HepG2 (cell line): ENCODE data around the gene TBC1D5. TPM values are rescaled to one million over a fixed set of nuclear protein-coding genes. Genes with fewer than 3 reads are reported as not detected.

ENCODE experiments used
- ATAC-seq: fragments of 200-7000 bp; cut with Tn5 transposase; 3 replicates; pipeline ENCODE4 v1.9.1; 2020; ENCODE audit warnings: mild to moderate bottlenecking, moderate library complexity
- BruUV-seq: library from RNA; stranded (reverse); fragments of 400-500 nt; replicated peaks from 2 replicates; lab custom pipeline; 2021; lab: Mats Ljungman, UMichigan
- CTCF ChIA-PET: fragments of 300-600 bp; formaldehyde crosslinking; extraction: SDS; loops from one replicate; lab custom pipeline; 2021; ENCODE audit warnings: low total read pairs, inconsistent platforms, low intra/inter-chr PET ratio; lab: Yijun Ruan, JAX
- POLR2A ChIA-PET: fragments of 350-600 bp; sonication (Branson Sonifier 250); formaldehyde crosslinking; loops from one replicate; lab custom pipeline; 2020; ENCODE audit warnings: antibody characterized with exemption, inconsistent platforms; lab: Yijun Ruan, JAX
- DNase-seq: peaks from one replicate; pipeline ENCODE4 v3.0.0-alpha.2; 2015; ENCODE audit warnings: low spot score
- FAIRE-seq: peaks from 3 replicates; lab custom pipeline; 2011; peaks lifted over from hg19 to GRCh38; lab: Jason Lieb, UNC
- H2AFZ ChIP-seq: one replicate; pipeline ENCODE4 v1.6.1; 2011; ENCODE audit warnings: low read length, inconsistent platforms
- H3K27ac ChIP-seq: fragments of 300-600 bp; 3 replicates; pipeline ENCODE4 v1.8.0; 2011; ENCODE audit warnings: mixed run types, mild to moderate bottlenecking, mixed read lengths, low read length, inconsistent platforms; ENCODE audit not compliant: insufficient read depth; ENCODE audit errors: extremely low read length
- H3K27me3 ChIP-seq, 2 experiments: fragments of 200-600 bp in 1 of 2; 2 replicates in 1 of 2; 3 replicates in 1 of 2; pipeline versions ENCODE4 v1.6.0 to v1.8.0; 2011; ENCODE audit warnings: low read length in 2 of 2, mild to moderate bottlenecking in 2 of 2, moderate library complexity in 2 of 2, inconsistent platforms in 1 of 2; ENCODE audit not compliant: insufficient read depth in 2 of 2, control insufficient read depth in 1 of 2
- H3K36me3 ChIP-seq, 2 experiments: fragments of 200-600 bp in 1 of 2; replicated peaks in 1 of 2; 2 replicates in 1 of 2; 3 replicates in 1 of 2; pipeline versions ENCODE4 v1.5.1 to v1.8.0; 2011; ENCODE audit warnings: low read length in 2 of 2, inconsistent platforms in 1 of 2; ENCODE audit not compliant: insufficient read depth in 2 of 2, control insufficient read depth in 1 of 2
- H3K4me1 ChIP-seq: 2 replicates; pipeline ENCODE4 v1.5.1; 2012; ENCODE audit warnings: low read length, inconsistent platforms; ENCODE audit not compliant: insufficient read depth
- H3K4me2 ChIP-seq: 2 replicates; pipeline ENCODE4 v1.6.0; 2011; ENCODE audit warnings: low read depth, low read length, inconsistent platforms
- H3K4me3 ChIP-seq, 3 experiments: fragments of 200-600 bp in 1 of 3; sonication (generic), shearing (Covaris generic) in 1 of 3; replicated peaks in 1 of 3; 2 replicates each; pipeline ENCODE4 v1.5.1; 2011 to 2016; ENCODE audit warnings: low read length in 3 of 3, inconsistent platforms in 2 of 3, low read depth in 2 of 3, mild to moderate bottlenecking in 2 of 3, control low read depth in 1 of 3, mixed read lengths in 1 of 3; ENCODE audit not compliant: insufficient read depth in 1 of 3
- H3K79me2 ChIP-seq: one replicate; pipeline ENCODE4 v1.6.1; 2011; ENCODE audit warnings: low read length, inconsistent platforms; ENCODE audit not compliant: insufficient read depth
- H3K9ac ChIP-seq: 2 replicates; pipeline ENCODE4 v1.6.0; 2011; ENCODE audit warnings: mild to moderate bottlenecking, low read depth, low read length, inconsistent platforms; ENCODE audit not compliant: insufficient read depth
- H3K9me3 ChIP-seq: 2 replicates; pipeline ENCODE4 v1.5.1; 2012; ENCODE audit warnings: mild to moderate bottlenecking, low read length
- H4K20me1 ChIP-seq: 2 replicates; pipeline ENCODE4 v1.6.0; 2011; ENCODE audit warnings: inconsistent platforms, mild to moderate bottlenecking, low read length, moderate library complexity; ENCODE audit not compliant: insufficient read depth
- ATF7 ChIP-seq, 2 experiments: fragments of 450-650 bp in 1 of 2; sonication (generic) in 1 of 2; formaldehyde crosslinking in 1 of 2; IDR thresholded peaks; 2 replicates each; pipeline versions ENCODE4 v1.4.0 to v1.6.1; 2016 to 2020; ENCODE audit warnings: antibody characterized with exemption in 1 of 2, mild to moderate bottlenecking in 1 of 2, missing genetic modification reagents in 1 of 2
- CBX1 ChIP-seq: IDR thresholded peaks from one replicate; pipeline ENCODE4 v1.6.1; 2016; ENCODE audit warnings: antibody characterized with exemption, low read depth
- GRHL1 ChIP-seq: sonication (generic); formaldehyde crosslinking; conservative IDR thresholded peaks from 2 replicates; pipeline ENCODE4 v1.8.0; 2022; ENCODE audit warnings: missing genetic modification reagents
- GZF1 ChIP-seq: sonication (generic); formaldehyde crosslinking; IDR thresholded peaks from 2 replicates; pipeline ENCODE4 v1.5.1; 2020; ENCODE audit warnings: mild to moderate bottlenecking, missing genetic modification reagents
- KLF11 ChIP-seq: IDR thresholded peaks from 2 replicates; pipeline ENCODE4 v1.6.1; 2016; ENCODE audit warnings: missing compliant biosample characterization
- ZEB1 ChIP-seq: IDR thresholded peaks from 2 replicates; pipeline ENCODE4 v1.6.1; 2012; ENCODE audit warnings: mild to moderate bottlenecking, low read depth, inconsistent platforms; ENCODE audit not compliant: insufficient replicate concordance
- ZFP36L1 ChIP-seq: sonication (generic); formaldehyde crosslinking; IDR thresholded peaks from 2 replicates; pipeline ENCODE4 v1.8.0; 2022; ENCODE audit warnings: mild to moderate bottlenecking, missing genetic modification reagents, moderate library complexity
- ZNF292 ChIP-seq: sonication (generic); formaldehyde crosslinking; IDR thresholded peaks from 2 replicates; pipeline ENCODE4 v1.8.1; 2022; ENCODE audit warnings: mild to moderate bottlenecking, low read depth, missing genetic modification reagents, borderline replicate concordance
- ZNF879 ChIP-seq: sonication (generic); formaldehyde crosslinking; IDR thresholded peaks from 2 replicates; pipeline ENCODE4 v1.8.1; 2023; ENCODE audit warnings: missing genetic modification reagents
- WGBS: methylation state at CpG from one replicate; pipeline ENCODE4 v1.1.6; 2017; ENCODE audit warnings: low lambda C conversion rate; 5-methylcytosine and 5-hydroxymethylcytosine counted together
- in situ Hi-C: cut with HindIII; loops from 2 replicates; pipeline ENCODE4 v1.10.0; 2017; ENCODE audit warnings: low pct_unique_long_range_greater_than_20kb; ENCODE audit not compliant: extremely low pct_ligation_motif_present
- intact Hi-C: fragments of 100-400 bp; cut with micrococcal nuclease; formaldehyde crosslinking; loops from one replicate; pipeline ENCODE4 v1.10.0; 2022; ENCODE audit not compliant: unreplicated experiment
- polyA plus RNA-seq, 8 experiments: library from polyadenylated mRNA; depleted of rRNA in 3 of 8; stranded (reverse) in 7 of 8; unstranded in 1 of 8; fragments of >200 nt; fragmentation: Illumina TruSeq in 4 of 8; extraction: Trizol in 4 of 8; gene quantifications; 2 replicates each; pipeline versions ENCODE4 v1.2.1 to v1.2.3, GENCODE V29; 2011 to 2016; ENCODE audit warnings: low read depth in 4 of 8, missing spikeins in 1 of 8, mixed read lengths in 1 of 8; ENCODE audit not compliant: insufficient read depth in 1 of 8
- total RNA-seq, 5 experiments: library from RNA; depleted of rRNA; stranded (reverse); fragments of >200 nt; fragmentation: Illumina TruSeq; extraction: Trizol; gene quantifications; 2 replicates each; pipeline ENCODE4 v1.2.3, GENCODE V29; 2016; ENCODE audit warnings: low read depth in 1 of 5

The TBC1D5 gene
- total and polyA plus RNA-seq, 2 of the 13 experiments (the other 11 are each of a cell fraction or from before 2014, with no cell fraction given) = 19.2 to 33.3 TPM

- H3K27me3 ChIP-seq = no peaks in the 10 kb centered on the region
- H3K4me1 ChIP-seq = no peaks in the 10 kb centered on the region
- FAIRE-seq (no peak), DNase-seq (no peak), ATAC-seq (no peak)
- no peak overlapping the region for H3K27ac ChIP-seq
- intact Hi-C loops = no loop called here
- peaks cover 10% of the 10 kb centered on the region for H3K9me3 ChIP-seq
- no peaks in the 10 kb centered on the region for H3K79me2 ChIP-seq
- no peak overlapping the region for H3K9ac ChIP-seq
- ChIA-PET POLR2A (no interaction called here), CTCF (no interaction called here)
- no peak overlapping the region for H3K4me2 ChIP-seq
- no peak overlapping the region for H2AFZ ChIP-seq
- in situ Hi-C loops = no loop called here
- TF ChIP-seq ZFP36L1 (CRISPR knock-in tag) (no peak), ZNF292 (CRISPR knock-in tag) (no peak), GRHL1 (no peak), ATF7 (IDR thresholded peaks at IDR 0.05) (no peak), ATF7 (CRISPR knock-in tag; IDR thresholded peaks at IDR 0.05) (no peak), ZEB1 (no peak), ZNF879 (no peak), KLF11 (CRISPR knock-in tag) (no peak)
- BruUV-seq = no TSS peak
- no peak overlapping the region for H3K4me3 ChIP-seq
- H3K36me3 ChIP-seq = 0 out of 5 replicates have a peak, but pooled peaks cover 0 to 4% of the 10 kb centered on the region in 2 experiments
- H4K20me1 ChIP-seq = no peaks in the 10 kb centered on the region
These were observed 253.3 kb downstream of the TBC1D5 start for GRCh38 chr3:17489139-17489538.

- Histone ChIP-seq H3K9ac (no peak overlapping the region), H3K9me3 (no peaks in the 10 kb centered on the region), H3K79me2 (no peaks in the 10 kb centered on the region), H3K4me3 (no peak overlapping the region), H3K27me3 (no peaks in the 10 kb centered on the region; a peak in 1 of 5 replicates), H4K20me1 (no peaks in the 10 kb centered on the region), H2AFZ (no peak overlapping the region), H3K36me3 (no peaks in the 10 kb centered on the region), H3K4me1 (no peaks in the 10 kb centered on the region), H3K27ac (no peak overlapping the region), H3K4me2 (no peak overlapping the region)
- intact Hi-C loops = no loop called here
- 100% methylated on average over 3 of the region's 10 CpGs for WGBS
- no TSS peak for BruUV-seq
- CTCF ChIA-PET = no interaction called here
- FAIRE-seq = no peak
- no peak for DNase-seq
- in situ Hi-C loops = no loop called here
- POLR2A ChIA-PET = no interaction called here
- no peak for ATAC-seq
- TF ChIP-seq GZF1 (CRISPR knock-in tag) (no peak), CBX1 (no peak)
- TF ChIP-seq, all 625 proteins: peak for 0
These were observed 261.3 kb downstream of the TBC1D5 start for GRCh38 chr3:17481116-17481515.
